Loucy (cell line): ENCODE results near the gene OR2L3.

Experiments
- CTCF ChIP-seq: fragments of 200-600 bp; sonication (generic); conservative IDR thresholded peaks from 2 replicates; pipeline ENCODE4 v1.5.1; 2014; ENCODE audit warnings: mild to moderate bottlenecking, antibody characterized with exemption, low read length
- EZH2phosphoT487 ChIP-seq: fragments of 200-600 bp; IDR thresholded peaks from 2 replicates; pipeline ENCODE4 v1.6.1; 2018; ENCODE audit warnings: antibody characterized with exemption, mild to moderate bottlenecking, moderate library complexity, borderline replicate concordance

- TF ChIP-seq CTCF (no peak), EZH2phosphoT487 (no peak)
These were observed 19.0 kb downstream of the OR2L3 start for GRCh38 chr1:248065604-248066003.
